ENCODE measurements around the gene KDM7A. TPM values are rescaled to one million over a fixed set of nuclear protein-coding genes. Genes with fewer than 3 reads are reported as not detected.
"Not testable (repeated sequence)": the region's sequence is repeated elsewhere in the genome, so short reads cannot be mapped to it uniquely, and the experiment has no call there.

Gene KDM7A
- total RNA-seq, 6 donors from 2014 or later: 12.9 to 41.8 (median 18.2) TPM

DNA sequence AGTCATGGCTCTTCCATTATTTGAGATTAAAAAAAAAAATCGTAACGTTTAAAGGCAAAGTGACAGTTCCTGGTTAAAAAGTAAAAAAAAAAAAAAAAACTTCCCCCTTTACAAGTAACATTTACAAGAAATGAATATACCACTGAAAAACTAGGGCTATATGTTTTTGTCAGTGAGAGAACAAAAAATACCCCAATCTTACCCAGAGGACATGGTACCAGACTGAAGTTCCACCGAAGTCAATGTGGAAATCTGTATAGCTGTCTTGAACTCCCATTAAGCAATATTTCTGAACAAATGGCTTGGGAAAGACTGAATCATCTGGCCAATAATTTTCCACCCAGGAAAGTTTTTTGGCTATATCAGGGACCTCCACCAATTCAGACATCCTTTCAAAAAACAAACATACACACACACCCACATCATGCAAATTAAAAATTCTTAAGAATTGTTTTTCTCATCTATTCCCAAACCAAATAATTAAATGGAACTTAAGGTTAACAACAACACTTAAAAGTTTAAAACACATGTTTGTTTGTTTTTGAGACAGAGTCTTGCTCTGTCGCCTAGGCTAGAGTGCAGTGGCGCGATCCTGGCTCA, 50.2 kb downstream of the KDM7A start:
- ATAC-seq (ENCODE audit: low FRiP score in 2 of 2): no peak
- no peak for TF ChIP-seq EP300 (IDR thresholded peaks at IDR 0.05)
- TF ChIP-seq POLR2AphosphoS5 (IDR thresholded peaks at IDR 0.05): no peak
- TF ChIP-seq POLR2A (IDR thresholded peaks at IDR 0.05): no peak
- TF ChIP-seq CTCF (IDR thresholded peaks at IDR 0.05): no peak
- peaks cover 9 to 78% (median 21%) of the 10 kb centered on the region in 4 donors for H3K36me3 ChIP-seq
- no peaks in the 10 kb centered on the region for H3K4me1 ChIP-seq
- H3K27ac ChIP-seq: no peak overlapping the region
- H3K4me3 ChIP-seq: no peak overlapping the region
- H3K9me3 ChIP-seq: no peaks in the 10 kb centered on the region
- no peak for DNase-seq
- WGBS, 2 donors: 97 to 98% methylated on average over 6 of the region's 6 CpGs
- H3K27me3 ChIP-seq: no peaks in the 10 kb centered on the region

- peaks cover 0 to 62% (median 18%) of the 10 kb centered on the region in 4 donors for H3K36me3 ChIP-seq
- no peak for ATAC-seq (ENCODE audit: low FRiP score in 2 of 2)
Observed at GRCh38 chr7:140122965-140123364, 53.8 kb downstream of the KDM7A start.

DNA sequence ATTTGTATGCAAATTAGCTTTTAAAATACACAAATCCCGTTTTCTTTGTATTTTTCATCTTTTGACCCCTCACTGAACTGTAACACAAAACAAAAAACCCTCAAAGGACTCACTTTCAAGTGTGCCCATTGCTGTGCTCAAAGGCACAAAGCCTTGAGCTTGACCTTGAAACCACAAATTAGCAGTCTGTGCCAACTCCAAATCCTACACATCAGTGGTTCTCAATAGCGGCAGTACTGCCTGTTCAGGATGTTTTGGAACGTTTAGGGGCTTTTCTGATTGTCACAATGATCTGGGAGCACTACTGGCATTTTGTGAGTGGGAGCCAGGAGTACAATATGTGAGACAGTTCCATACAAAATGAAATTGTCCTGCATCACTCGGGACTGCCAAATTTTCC, 55.5 kb downstream of the KDM7A start:
- no peak for TF ChIP-seq POLR2A (IDR thresholded peaks at IDR 0.05)
- no peak for TF ChIP-seq CTCF (IDR thresholded peaks at IDR 0.05)
- no peak for TF ChIP-seq POLR2AphosphoS5 (IDR thresholded peaks at IDR 0.05)
- TF ChIP-seq EP300 (IDR thresholded peaks at IDR 0.05): no peak
- no peak for DNase-seq
- WGBS, 2 donors: 54 to 55% methylated on average over 4 of the region's 4 CpGs
- H3K27me3 ChIP-seq: no peaks in the 10 kb centered on the region
- H3K4me1 ChIP-seq: no peaks in the 10 kb centered on the region
- H3K4me3 ChIP-seq: no peak overlapping the region
- no peak overlapping the region for H3K27ac ChIP-seq
- no peaks in the 10 kb centered on the region for H3K9me3 ChIP-seq
- peaks cover 0 to 65% (median 19%) of the 10 kb centered on the region in 4 donors for H3K36me3 ChIP-seq
- ATAC-seq (ENCODE audit: low FRiP score in 2 of 2): no peak

More at GRCh38 chr7:140122965-140123364, 53.8 kb downstream of the KDM7A start:
- no peak for TF ChIP-seq CTCF (IDR thresholded peaks at IDR 0.05)
- no peak for TF ChIP-seq EP300 (IDR thresholded peaks at IDR 0.05)
- Histone ChIP-seq H3K27me3 (no peaks in the 10 kb centered on the region), H3K4me3 (no peak overlapping the region), H3K9me3 (no peaks in the 10 kb centered on the region), H3K27ac (no peak overlapping the region), H3K4me1 (no peaks in the 10 kb centered on the region)
- DNase-seq: no peak
- 95 to 96% methylated on average over 3 of the region's 3 CpGs for WGBS, 2 donors

- H3K4me3 ChIP-seq; H3K27ac ChIP-seq; H3K27me3 ChIP-seq; H3K4me1 ChIP-seq; ATAC-seq (ENCODE audit: low FRiP score in 2 of 2); H3K9me3 ChIP-seq: not testable (repeated sequence)
- 93 to 100% methylated on average over 3 to 15 of the region's 31 CpGs for WGBS, 2 donors
- peaks cover 4 to 73% (median 27%) of the 10 kb centered on the region in 4 donors for H3K36me3 ChIP-seq
- DNase-seq: peak in 1 of 2 donors; percentile 69
Observed at GRCh38 chr7:140114817-140115216, 62.0 kb downstream of the KDM7A start.

GRCh38 chr7:140108777-140109176, 68.0 kb downstream of the KDM7A start:
- H3K27me3 ChIP-seq; H3K4me1 ChIP-seq; H3K9me3 ChIP-seq; H3K27ac ChIP-seq; DNase-seq; H3K4me3 ChIP-seq; ATAC-seq (ENCODE audit: low FRiP score in 2 of 2): not testable (repeated sequence)
- H3K36me3 ChIP-seq: peaks cover 8 to 55% (median 26%) of the 10 kb centered on the region in 4 donors
- 93 to 97% methylated on average over 4 to 8 of the region's 8 CpGs for WGBS, 2 donors

DNA sequence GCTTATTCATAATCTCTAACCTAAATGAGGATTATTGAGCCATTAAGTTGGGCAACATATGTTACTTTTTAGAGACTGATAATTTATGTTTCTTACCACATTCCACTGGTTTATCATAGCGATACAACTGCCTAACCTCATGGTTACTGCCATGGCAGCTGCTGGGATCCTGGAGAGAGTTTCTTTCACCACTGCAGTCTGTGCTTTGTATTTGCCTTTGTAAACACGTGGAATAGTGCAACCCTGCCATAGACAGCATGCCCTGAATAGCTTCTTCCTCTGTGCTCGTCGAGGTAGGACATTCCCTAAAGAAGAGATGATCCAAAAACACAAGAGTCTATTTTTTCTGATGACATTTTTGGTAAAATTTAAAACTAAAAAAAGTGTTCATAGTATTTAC, 80.3 kb downstream of the KDM7A start:
- H3K36me3 ChIP-seq: peaks cover 34 to 97% (median 73%) of the 10 kb centered on the region in 4 donors

More for the DNA sequence above, 80.3 kb downstream of the KDM7A start:
- Histone ChIP-seq H3K4me1 (no peaks in the 10 kb centered on the region), H3K9me3 (no peaks in the 10 kb centered on the region), H3K4me3 (no peak overlapping the region), H3K27me3 (no peaks in the 10 kb centered on the region), H3K27ac (no peak overlapping the region)
- DNase-seq: no peak
- ATAC-seq (ENCODE audit: low FRiP score in 2 of 2): no peak
- no peak for TF ChIP-seq POLR2AphosphoS5 (IDR thresholded peaks at IDR 0.05)
- TF ChIP-seq POLR2A (IDR thresholded peaks at IDR 0.05): no peak
- TF ChIP-seq CTCF (IDR thresholded peaks at IDR 0.05): no peak
- TF ChIP-seq EP300 (IDR thresholded peaks at IDR 0.05): no peak
- WGBS, 2 donors: 83 to 86% methylated on average over 4 of the region's 4 CpGs

Data from upper lobe of left lung (tissue), 6 donors.